K562 treated with DMSO at 1 percent for 4 hours (cell line): ENCODE results near the gene YIPF6. TPM values are rescaled to one million over a fixed set of nuclear protein-coding genes. Genes with fewer than 3 reads are reported as not detected.

Source experiments
- total RNA-seq: library from RNA; unstranded; fragments of 300-600 nt; gene quantifications from 2 replicates; pipeline ENCODE4 v1.2.3, GENCODE V29; 2022; ENCODE audit not compliant: insufficient read depth

Gene YIPF6, protein sequence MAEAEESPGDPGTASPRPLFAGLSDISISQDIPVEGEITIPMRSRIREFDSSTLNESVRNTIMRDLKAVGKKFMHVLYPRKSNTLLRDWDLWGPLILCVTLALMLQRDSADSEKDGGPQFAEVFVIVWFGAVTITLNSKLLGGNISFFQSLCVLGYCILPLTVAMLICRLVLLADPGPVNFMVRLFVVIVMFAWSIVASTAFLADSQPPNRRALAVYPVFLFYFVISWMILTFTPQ
- 10.2 and 14.5 TPM in 2 replicates for total RNA-seq

GRCh38 chrX:68498508-68499379, at the start of gene YIPF6:
Gene YIPF6, plus strand, starts transcription at chrX:68499051. Its CDS starts 16 bp downstream, at chrX:68499067.

Other genes with a start within 250 kb of the YIPF6 start
- 0.80 and 1.2 TPM in 2 replicates for gene OPHN1, start 65.6 kb upstream of the YIPF6 start, total RNA-seq
- 8.9 and 9.9 TPM in 2 replicates for gene STARD8, start 148.6 kb downstream of the YIPF6 start, total RNA-seq